Measurements from ENCODE around the gene CD27. TPM values are rescaled to one million over a fixed set of nuclear protein-coding genes. Genes with fewer than 3 reads are reported as not detected.
"Not testable (repeated sequence)": the region's sequence is repeated elsewhere in the genome, so short reads cannot be mapped to it uniquely, and the experiment has no call there.

CD27 gene
- total RNA-seq, 1 donor from 2014 or later: not detected

GRCh38 chr12:6469609-6470374 lies 25.0 kb downstream of the CD27 start:
- Histone ChIP-seq H3K27ac (peak overlapping the region; percentile 68 to 86), H3K4me3 (peak overlapping the region; percentile 79 to 91), H3K36me3 (peaks cover 8 to 12% of the 10 kb centered on the region in 2 donors), H3K9me3 (no peaks in the 10 kb centered on the region), H3K27me3 (no peaks in the 10 kb centered on the region), H3K4me1 (peaks cover 0 to 20% of the 10 kb centered on the region in 2 donors)
- peak in 1 of 2 donors; percentile 57 for DNase-seq (ENCODE audit: low spot score in 2 of 2)
- intact Hi-C loops (cut with DNase I): loop anchor here (1.0 to 5.0 kb wide), 4 partner anchors 24 to 132 kb away; partner anchors contain the start of genes GAPDH and MRPL51
- TF ChIP-seq CTCF (IDR thresholded peaks at IDR 0.05): no peak

- peak in 1 of 3 experiments; percentile 11 for TF ChIP-seq CTCF (IDR thresholded peaks at IDR 0.05)
Observed at GRCh38 chr12:6470375-6471163, 25.8 kb downstream of the CD27 start, which contains the start of gene VAMP1. TSS of gene VAMP1 (minus strand) at chr12:6470677. CDS start at chr12:6470531, 146 bp downstream.

GRCh38 chr12:6471989-6472360 lies 27.2 kb downstream of the CD27 start:
- TF ChIP-seq CTCF (IDR thresholded peaks at IDR 0.05): no peak
- H3K36me3 ChIP-seq: no peaks in the 10 kb centered on the region
- intact Hi-C loops (cut with DNase I): loop anchor here (2.0 to 5.0 kb wide), 2 partner anchors 41 to 135 kb away; no protein-coding TSS in a partner anchor
- no peaks in the 10 kb centered on the region for H3K9me3 ChIP-seq
- no peak overlapping the region for H3K27ac ChIP-seq
- no peak for DNase-seq (ENCODE audit: low spot score in 2 of 2)
- H3K27me3 ChIP-seq: no peaks in the 10 kb centered on the region
- peaks cover 0 to 20% of the 10 kb centered on the region in 2 donors for H3K4me1 ChIP-seq
- H3K4me3 ChIP-seq: no peak overlapping the region

More at GRCh38 chr12:6470375-6471163, 25.8 kb downstream of the CD27 start, which contains the start of gene VAMP1:
- Histone ChIP-seq H3K4me1 (peaks cover 0 to 20% of the 10 kb centered on the region in 2 donors), H3K4me3 (peak within 1 kb of the TSS; percentile 79 to 91), H3K9me3 (no peaks in the 10 kb centered on the region), H3K27ac (peak within 1 kb of the TSS; percentile 68 to 86), H3K36me3 (peaks cover 6 to 7% of the 10 kb centered on the region in 2 donors), H3K27me3 (no peaks in the 10 kb centered on the region)
- intact Hi-C loops (cut with DNase I): loop anchor here (1.0 to 5.0 kb wide), 4 partner anchors 23 to 133 kb away; partner anchors contain the start of genes GAPDH and MRPL51
- peak; percentile 90 to 99 for DNase-seq (ENCODE audit: low spot score in 2 of 2)

- TF ChIP-seq CTCF (IDR thresholded peaks at IDR 0.05): no peak
- peaks cover 0 to 20% of the 10 kb centered on the region in 2 donors for H3K4me1 ChIP-seq
- intact Hi-C loops (cut with DNase I): loop anchor here (5.0 kb wide), 1 partner anchor 135 kb away; no protein-coding TSS in a partner anchor
- H3K4me3 ChIP-seq: no peak overlapping the region
- H3K27ac ChIP-seq: no peak overlapping the region
- H3K27me3 ChIP-seq: no peaks in the 10 kb centered on the region
- H3K9me3 ChIP-seq: no peaks in the 10 kb centered on the region
- H3K36me3 ChIP-seq: no peaks in the 10 kb centered on the region
- DNase-seq (ENCODE audit: low spot score in 2 of 2): no peak
Observed at GRCh38 chr12:6472491-6472890, 27.7 kb downstream of the CD27 start.

- H3K36me3 ChIP-seq; H3K4me3 ChIP-seq; H3K27me3 ChIP-seq; H3K4me1 ChIP-seq; H3K9me3 ChIP-seq; intact Hi-C loops (cut with DNase I); H3K27ac ChIP-seq; DNase-seq (ENCODE audit: low spot score in 2 of 2): not testable (repeated sequence)
Observed at GRCh38 chr12:6475233-6475975, 30.6 kb downstream of the CD27 start.
